ENCODE results near the gene MAPK8. TPM values are rescaled to one million over a fixed set of nuclear protein-coding genes. Genes with fewer than 3 reads are reported as not detected.

Gene MAPK8
- total and polyA plus RNA-seq, 12 donors, result 7.4 to 41.9 (median 30.0) TPM

DNA sequence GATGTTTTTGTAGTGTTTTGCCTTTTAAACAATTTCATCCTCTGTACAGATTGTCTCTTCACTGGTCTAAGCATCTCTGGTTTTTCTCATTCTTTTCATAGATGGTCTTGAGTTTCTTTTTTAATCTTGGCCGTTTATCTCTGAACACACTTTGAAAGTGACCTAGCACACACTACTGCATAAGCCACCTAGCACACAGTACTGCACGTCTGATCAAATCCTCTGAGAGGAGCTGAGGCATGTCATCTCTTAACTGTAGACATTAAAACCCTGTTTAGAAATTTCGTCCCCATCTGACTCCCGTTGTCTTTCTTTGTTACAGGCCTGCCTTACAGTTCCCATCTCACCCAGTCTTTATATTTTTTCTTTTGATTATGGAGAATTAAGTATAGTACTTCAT, 100.2 kb downstream of the MAPK8 start:
- Histone ChIP-seq H3K36me3 (peaks cover 0 to 46% (median 7%) of the 10 kb centered on the region in 9 donors), H3K4me3 (no peak overlapping the region), H3K9me3 (peaks cover 0 to 6% (median 0%) of the 10 kb centered on the region in 11 donors), H3K27me3 (no peaks in the 10 kb centered on the region), H3K4me1 (peaks cover 0 to 10% (median 0%) of the 10 kb centered on the region in 9 donors), H3K27ac (no peak overlapping the region)
- WGBS, 2 donors, result 88 to 92% methylated on average over 4 of the region's 4 CpGs
- ATAC-seq, result no peak
- TF ChIP-seq, protein P1, sequence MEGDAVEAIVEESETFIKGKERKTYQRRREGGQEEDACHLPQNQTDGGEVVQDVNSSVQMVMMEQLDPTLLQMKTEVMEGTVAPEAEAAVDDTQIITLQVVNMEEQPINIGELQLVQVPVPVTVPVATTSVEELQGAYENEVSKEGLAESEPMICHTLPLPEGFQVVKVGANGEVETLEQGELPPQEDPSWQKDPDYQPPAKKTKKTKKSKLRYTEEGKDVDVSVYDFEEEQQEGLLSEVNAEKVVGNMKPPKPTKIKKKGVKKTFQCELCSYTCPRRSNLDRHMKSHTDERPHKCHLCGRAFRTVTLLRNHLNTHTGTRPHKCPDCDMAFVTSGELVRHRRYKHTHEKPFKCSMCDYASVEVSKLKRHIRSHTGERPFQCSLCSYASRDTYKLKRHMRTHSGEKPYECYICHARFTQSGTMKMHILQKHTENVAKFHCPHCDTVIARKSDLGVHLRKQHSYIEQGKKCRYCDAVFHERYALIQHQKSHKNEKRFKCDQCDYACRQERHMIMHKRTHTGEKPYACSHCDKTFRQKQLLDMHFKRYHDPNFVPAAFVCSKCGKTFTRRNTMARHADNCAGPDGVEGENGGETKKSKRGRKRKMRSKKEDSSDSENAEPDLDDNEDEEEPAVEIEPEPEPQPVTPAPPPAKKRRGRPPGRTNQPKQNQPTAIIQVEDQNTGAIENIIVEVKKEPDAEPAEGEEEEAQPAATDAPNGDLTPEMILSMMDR (IDR thresholded peaks at IDR 0.05), result no peak
- DNase-seq, result no peak
- intact Hi-C loops (cut with DNase I), result no loop called here

DNA sequence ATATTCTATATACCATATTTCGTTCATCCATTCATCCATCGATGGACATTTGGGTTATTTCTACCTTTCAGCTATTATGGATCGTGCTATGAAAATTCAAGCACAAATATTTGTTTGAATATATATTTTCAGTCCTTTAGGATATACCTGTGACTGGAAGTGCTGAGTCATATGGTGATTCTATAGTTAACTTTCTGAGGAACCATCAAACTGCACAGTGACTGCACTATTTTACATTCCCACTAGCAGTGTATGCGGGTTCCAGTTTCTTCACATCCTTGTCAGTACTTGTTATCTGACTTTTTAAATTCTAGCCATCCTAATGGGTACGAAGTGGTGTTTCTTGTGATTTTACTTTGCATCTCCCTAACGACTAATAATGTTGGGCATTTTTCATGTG, 104.0 kb downstream of the MAPK8 start:
- no peak overlapping the region for H3K27ac ChIP-seq
- peaks cover 0 to 55% (median 14%) of the 10 kb centered on the region in 9 donors for H3K36me3 ChIP-seq
- H3K9me3 ChIP-seq, result peaks cover 0 to 24% (median 12%) of the 10 kb centered on the region in 11 donors
- TF ChIP-seq, protein P1 (IDR thresholded peaks at IDR 0.05), result no peak
- H3K4me1 ChIP-seq, result peaks cover 0 to 11% (median 0%) of the 10 kb centered on the region in 9 donors
- DNase-seq, result no peak
- intact Hi-C loops (cut with DNase I), result loop anchor here in 1 of 10 donors (10.0 kb wide), 1 partner anchor 86 kb away; no protein-coding TSS in a partner anchor
- WGBS, 2 donors, result 97 to 98% methylated on average over 6 of the region's 6 CpGs
- H3K4me3 ChIP-seq, result no peak overlapping the region
- no peaks in the 10 kb centered on the region for H3K27me3 ChIP-seq
- no peak for ATAC-seq

DNA sequence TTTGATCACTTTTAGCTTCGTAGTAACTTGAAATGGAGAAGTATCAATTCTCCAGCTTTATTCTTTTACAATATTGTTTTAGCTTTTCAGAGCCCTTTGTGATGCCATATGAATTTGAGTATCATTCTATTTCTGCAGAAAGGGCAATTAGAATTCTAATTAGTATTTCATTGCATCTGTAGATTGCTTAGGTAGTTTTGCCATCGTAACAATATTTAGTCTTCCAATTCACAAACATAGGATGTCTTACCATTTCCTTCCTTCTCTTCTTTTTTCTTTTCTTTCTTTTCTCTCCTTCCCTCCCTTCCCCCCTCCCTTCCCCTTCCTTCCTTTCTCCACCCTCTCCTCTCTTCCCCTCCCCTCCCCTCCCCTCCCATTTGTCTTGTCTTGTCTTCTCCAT, 105.0 kb downstream of the MAPK8 start:
- Histone ChIP-seq H3K27ac (no peak overlapping the region), H3K4me3 (no peak overlapping the region), H3K9me3 (peaks cover 0 to 24% (median 12%) of the 10 kb centered on the region in 11 donors), H3K36me3 (peaks cover 0 to 51% (median 14%) of the 10 kb centered on the region in 9 donors), H3K27me3 (no peaks in the 10 kb centered on the region), H3K4me1 (peaks cover 0 to 18% (median 0%) of the 10 kb centered on the region in 9 donors)
- no peak for DNase-seq
- intact Hi-C loops (cut with DNase I), result loop anchor here in 1 of 10 donors (10.0 kb wide), 1 partner anchor 87 kb away; no protein-coding TSS in a partner anchor
- TF ChIP-seq, protein P1 (IDR thresholded peaks at IDR 0.05), result no peak
- ATAC-seq, result no peak
- whole genome bisulfite sequencing, 2 donors, result 98 to 99% methylated on average over 2 of the region's 2 CpGs

DNA sequence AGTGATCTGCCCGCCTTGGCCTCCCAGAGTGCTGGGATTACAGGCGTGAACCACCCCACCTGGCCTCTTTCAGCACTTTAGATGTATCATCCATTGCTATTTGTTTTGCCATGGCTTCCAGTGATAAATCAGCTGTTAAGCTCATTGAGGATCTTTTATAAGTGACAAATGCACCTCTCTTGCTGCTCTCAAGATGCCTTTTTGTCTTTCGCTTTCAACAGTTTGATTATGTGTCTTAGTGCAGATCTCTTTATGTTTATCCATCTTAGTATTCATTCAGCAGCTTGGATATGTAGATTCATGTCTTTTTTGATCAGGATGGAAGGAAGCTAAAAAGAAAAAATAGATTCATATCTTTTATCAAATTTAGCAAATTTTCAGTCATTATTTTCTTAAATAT, 105.6 kb downstream of the MAPK8 start:
- DNase-seq (no peak), ATAC-seq (no peak)
- intact Hi-C loops (cut with DNase I), result loop anchor here in 1 of 10 donors (10.0 kb wide), 1 partner anchor 87 kb away; no protein-coding TSS in a partner anchor
- Histone ChIP-seq H3K27ac (no peak overlapping the region), H3K4me3 (no peak overlapping the region), H3K4me1 (peaks cover 0 to 18% (median 0%) of the 10 kb centered on the region in 9 donors), H3K9me3 (peaks cover 0 to 24% (median 12%) of the 10 kb centered on the region in 11 donors), H3K36me3 (peaks cover 0 to 51% (median 14%) of the 10 kb centered on the region in 9 donors), H3K27me3 (no peaks in the 10 kb centered on the region)
- TF ChIP-seq, protein P1 (IDR thresholded peaks at IDR 0.05), result no peak
- WGBS, 2 donors, result 96 to 98% methylated on average over 3 of the region's 3 CpGs
